GM21447 (cell line): ENCODE measurements around the gene RANBP3L.
"Not testable (repeated sequence)": the region's sequence is repeated elsewhere in the genome, so short reads cannot be mapped to it uniquely, and the experiment has no call there.

Experiments used
- ATAC-seq: cut with Tn5 transposase; IDR thresholded peaks from one replicate; pipeline ENCODE4 v1.9.1; 2021; ENCODE audit not compliant: unreplicated experiment

RANBP3L gene, protein sequence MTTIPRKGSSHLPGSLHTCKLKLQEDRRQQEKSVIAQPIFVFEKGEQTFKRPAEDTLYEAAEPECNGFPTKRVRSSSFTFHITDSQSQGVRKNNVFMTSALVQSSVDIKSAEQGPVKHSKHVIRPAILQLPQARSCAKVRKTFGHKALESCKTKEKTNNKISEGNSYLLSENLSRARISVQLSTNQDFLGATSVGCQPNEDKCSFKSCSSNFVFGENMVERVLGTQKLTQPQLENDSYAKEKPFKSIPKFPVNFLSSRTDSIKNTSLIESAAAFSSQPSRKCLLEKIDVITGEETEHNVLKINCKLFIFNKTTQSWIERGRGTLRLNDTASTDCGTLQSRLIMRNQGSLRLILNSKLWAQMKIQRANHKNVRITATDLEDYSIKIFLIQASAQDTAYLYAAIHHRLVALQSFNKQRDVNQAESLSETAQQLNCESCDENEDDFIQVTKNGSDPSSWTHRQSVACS

DNA sequence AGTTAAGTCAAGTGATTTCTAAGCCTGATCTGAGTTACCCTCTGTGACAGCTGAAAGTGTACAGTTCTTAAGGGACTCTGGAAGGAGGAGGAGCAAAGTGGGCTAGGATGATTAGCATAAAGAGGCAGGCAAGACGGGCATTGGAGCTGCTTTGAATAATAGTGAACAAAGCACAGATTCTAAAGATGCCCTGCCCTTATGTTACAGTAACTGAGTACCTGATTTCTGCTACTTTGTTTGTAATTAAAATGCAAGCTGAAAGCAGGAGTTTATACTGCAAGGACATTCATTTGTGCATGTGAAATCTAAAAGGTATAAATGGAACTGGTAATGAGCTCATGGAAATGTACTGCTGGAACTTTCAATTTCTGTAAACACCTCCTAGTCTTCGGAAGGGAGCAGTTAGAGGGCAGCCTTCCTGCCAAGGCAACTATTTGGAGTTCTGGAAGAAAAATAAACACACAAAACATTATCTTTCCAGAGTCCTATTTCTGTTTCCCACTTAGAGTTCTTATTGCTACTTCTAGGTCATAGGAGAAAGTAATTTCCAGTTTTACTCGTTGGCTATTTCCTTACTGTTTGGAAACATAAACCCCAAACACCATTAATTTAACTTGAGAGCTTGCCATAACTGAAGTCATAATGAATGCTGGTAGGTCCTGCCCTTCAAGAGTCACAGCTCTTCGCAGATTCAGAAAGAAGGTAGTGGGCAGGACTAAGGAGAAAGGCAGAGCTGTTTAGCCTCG is at the start of gene RANBP3L:
TSS of gene RANBP3L (minus strand) at position 45 of the 746 bp plus-strand sequence. CDS start 486 bp downstream, outside the sequence.
- ATAC-seq = no peak

- ATAC-seq = no peak
Observed at GRCh38 chr5:36346896-36347690, 45.4 kb upstream of the RANBP3L start.

GRCh38 chr5:36344899-36345298 is 43.2 kb upstream of the RANBP3L start:
- no peak for ATAC-seq

- not testable (repeated sequence) for ATAC-seq
Observed at GRCh38 chr5:36341720-36342119, 40.0 kb upstream of the RANBP3L start.

DNA sequence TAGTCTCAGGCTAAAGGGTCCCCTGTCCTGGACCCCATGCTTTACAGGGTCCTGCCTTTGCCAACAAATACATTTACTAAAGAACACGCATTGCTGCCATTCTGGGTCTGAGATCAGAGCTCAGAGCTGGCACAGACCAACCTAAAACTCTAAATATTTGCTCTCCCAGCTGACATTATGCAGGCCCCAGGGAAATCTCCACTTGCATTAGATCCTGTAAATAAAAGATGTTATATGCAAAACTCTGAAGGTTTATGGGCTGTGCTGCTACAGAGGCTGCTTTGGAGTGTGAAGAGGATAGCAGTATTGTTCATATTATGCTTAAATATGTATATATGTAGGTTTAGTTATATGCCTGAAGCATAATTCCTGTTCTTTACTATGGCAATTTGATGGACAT is 35.9 kb upstream of the RANBP3L start:
- no peak for ATAC-seq

GRCh38 chr5:36334315-36334714 is 32.6 kb upstream of the RANBP3L start:
- ATAC-seq = no peak

DNA sequence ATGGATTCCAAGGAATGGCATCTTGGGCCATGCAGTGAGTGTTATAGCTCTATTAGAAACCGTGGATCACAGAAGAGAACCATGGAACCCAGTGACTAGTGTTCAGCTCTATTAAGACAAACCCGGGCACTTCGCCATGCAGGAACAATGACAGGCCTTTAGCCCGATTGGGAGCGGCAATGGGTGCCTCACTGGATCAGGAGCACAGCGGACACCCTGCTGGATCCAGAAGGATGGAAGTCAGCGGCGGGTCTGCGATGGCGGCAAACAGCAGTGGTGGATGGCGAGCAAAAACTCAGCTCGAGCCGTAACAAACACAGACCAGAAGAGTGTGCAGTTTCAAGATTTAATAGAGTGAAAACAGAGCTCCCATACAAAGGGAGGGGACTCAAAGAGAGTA is 31.0 kb upstream of the RANBP3L start:
- ATAC-seq = not testable (repeated sequence)

- no peak for ATAC-seq
Observed at GRCh38 chr5:36325196-36325595, 23.5 kb upstream of the RANBP3L start.

- no peak for ATAC-seq
Observed at GRCh38 chr5:36323926-36324781, 22.5 kb upstream of the RANBP3L start.

GRCh38 chr5:36312953-36313672 is 11.4 kb upstream of the RANBP3L start:
- no peak for ATAC-seq

DNA sequence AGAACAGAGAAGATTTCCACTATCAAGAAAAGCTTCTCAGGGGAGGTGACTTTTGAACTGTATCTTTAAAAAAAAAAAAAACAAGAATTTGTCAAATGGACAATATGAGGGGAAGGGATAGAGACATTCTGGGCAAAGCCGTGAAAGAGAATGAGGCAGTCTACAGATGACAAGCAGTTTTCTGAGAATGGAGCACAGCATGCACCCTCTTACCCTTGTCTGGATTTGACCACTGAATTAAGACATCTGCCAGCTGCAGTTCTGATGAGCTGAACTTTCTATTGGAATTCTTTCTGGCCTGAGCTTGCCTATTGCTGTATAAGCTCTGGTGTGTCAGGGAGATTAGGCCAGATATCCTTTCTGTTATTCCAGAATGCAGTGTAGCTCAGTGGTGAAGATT is 10.3 kb upstream of the RANBP3L start:
- ATAC-seq = no peak

DNA sequence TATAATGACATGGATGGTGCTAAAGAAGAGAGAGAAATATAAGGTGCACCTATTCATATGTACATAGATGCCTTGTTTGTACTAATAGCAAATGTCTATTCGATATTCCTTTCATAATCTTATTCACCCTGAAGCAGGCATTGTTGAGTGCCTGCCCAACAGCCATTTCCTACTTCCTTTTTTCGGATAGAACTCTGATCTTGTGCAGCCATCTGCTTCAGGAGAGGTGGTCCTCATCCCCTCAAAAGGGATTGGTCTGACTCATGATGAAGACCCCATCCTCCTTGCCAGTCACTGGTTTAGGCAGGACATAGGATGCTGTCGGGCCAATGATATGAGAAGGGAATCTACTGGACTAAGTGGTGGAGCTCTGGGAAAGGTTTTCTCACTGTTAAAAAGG is 8.4 kb upstream of the RANBP3L start:
- ATAC-seq = no peak

DNA sequence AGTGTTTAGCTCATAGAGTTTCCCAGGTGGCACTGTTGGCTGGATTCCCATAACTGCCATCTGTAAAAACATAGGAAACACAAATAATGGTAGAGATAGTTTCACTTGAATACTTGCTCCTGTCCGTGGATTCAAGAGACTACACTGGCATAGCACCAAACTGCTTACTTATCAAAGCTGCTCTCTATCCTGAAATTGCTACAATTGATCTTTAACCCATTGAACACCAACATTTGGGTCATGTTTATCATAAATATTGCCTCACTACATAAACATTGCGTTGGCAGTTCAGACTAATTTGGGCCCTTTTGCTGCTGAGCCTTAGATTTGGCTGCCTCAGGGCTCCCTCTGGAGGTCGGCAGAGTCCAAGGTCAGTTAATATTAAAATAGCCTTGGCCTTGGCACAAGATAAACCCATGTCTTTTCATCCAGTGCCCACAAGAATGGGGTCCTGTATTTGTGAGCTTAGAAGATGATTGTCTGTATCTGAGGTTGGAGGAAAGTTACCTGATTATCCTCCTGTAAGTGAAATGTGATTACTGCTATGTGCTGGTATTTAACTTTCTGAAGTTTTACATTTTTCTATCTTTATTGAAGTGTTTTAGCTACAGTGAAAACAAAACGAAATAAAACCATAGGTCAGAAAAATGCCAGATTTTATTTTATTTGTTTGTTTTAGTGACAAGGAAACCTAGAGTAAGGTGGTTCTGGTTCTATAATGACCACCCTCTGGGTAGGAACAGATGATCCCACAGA is 4.0 kb upstream of the RANBP3L start:
- ATAC-seq = no peak

DNA sequence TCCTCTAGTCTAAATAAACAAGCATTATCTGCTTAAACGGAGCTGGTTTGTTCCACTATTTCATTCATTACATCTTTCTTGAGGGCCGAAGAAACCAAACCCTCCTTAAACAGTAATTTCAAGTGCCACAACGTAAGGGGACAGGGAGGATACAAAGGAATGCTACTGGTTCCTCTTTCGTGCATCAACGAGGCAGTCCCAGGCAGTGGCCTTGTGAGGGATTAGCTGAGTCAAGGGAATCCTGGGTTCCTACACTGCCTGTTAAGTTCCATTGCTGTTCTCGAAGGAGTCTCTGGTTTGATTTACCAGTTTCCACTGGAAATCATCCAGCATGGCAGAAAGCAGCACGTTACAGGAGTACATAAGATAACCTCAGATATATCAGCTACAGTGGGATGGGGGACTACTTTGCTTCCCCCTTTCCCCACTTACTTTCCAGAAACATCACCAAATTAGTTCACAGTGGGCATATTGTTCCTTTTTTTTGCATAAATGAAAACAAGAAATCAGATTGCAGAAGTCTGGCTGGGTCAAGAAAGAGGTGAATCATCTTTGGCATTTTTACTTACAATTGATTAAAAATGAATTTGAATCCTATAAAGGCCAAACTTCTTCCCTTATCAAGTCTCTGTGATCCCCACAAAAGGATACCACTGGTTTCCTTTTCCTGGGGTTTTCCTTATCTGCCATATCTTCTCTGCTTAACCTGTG is 2.5 kb upstream of the RANBP3L start:
- ATAC-seq = no peak

DNA sequence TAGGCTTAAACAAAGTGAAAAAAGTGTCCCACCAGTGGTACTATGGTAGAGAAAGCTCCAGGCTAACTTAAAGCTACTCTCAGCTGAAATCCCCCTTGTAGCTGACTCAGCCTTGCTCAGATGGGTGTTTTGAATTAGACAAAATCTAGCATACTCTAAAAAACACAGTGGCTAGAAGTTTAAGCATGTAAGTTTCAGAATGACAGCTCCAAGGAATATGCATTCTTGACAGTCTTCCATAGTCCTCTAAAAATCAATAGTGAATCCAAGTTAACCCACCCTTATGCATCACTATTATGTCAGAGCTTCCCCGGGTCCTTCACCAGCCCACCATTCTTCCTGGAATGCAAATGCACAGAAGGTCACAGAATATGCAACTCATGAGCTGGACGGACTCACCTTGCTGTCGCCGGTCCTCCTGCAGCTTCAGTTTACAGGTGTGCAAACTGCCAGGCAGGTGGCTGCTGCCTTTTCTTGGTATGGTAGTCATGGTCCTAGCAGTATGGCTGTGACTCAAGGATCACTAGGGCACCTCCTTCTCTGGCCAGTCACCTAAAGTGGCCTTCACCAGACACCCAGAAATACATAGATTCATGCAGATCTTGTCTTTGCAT is 668 bp downstream of the RANBP3L start:
- ATAC-seq = no peak

- ATAC-seq = no peak
Observed at GRCh38 chr5:36300191-36300926, 1.3 kb downstream of the RANBP3L start.

- no peak for ATAC-seq
Observed at GRCh38 chr5:36298552-36298951, 3.1 kb downstream of the RANBP3L start.
